Fibroblast of the aortic adventitia (primary cell): ENCODE data around the gene VTI1A. TPM values are rescaled to one million over a fixed set of nuclear protein-coding genes. Genes with fewer than 3 reads are reported as not detected.

Experiments
- DNase-seq: peaks from one replicate; pipeline ENCODE4 v3.0.0-alpha.2; 2010; ENCODE audit warnings: low read depth
- H3K4me3 ChIP-seq: 2 replicates; pipeline ENCODE4 v1.5.1; 2011; ENCODE audit warnings: low read depth, mild to moderate bottlenecking, control low read depth, low read length, moderate library complexity
- total RNA-seq: library from RNA; depleted of rRNA; stranded (reverse); fragments of >200 nt; gene quantifications from 2 replicates; pipeline ENCODE4 v1.2.3, GENCODE V29; 2012; ENCODE audit warnings: low replicate concordance
- TF ChIP-seq, protein P1 (sequence below): IDR thresholded peaks from 2 replicates; pipeline ENCODE4 v1.5.1; 2011; ENCODE audit warnings: mild to moderate bottlenecking, low read length, control low read depth, inconsistent platforms; ENCODE audit not compliant: insufficient read depth

Gene VTI1A
- total RNA-seq, 1 donor: 44.5 TPM

- TF ChIP-seq, protein P1, sequence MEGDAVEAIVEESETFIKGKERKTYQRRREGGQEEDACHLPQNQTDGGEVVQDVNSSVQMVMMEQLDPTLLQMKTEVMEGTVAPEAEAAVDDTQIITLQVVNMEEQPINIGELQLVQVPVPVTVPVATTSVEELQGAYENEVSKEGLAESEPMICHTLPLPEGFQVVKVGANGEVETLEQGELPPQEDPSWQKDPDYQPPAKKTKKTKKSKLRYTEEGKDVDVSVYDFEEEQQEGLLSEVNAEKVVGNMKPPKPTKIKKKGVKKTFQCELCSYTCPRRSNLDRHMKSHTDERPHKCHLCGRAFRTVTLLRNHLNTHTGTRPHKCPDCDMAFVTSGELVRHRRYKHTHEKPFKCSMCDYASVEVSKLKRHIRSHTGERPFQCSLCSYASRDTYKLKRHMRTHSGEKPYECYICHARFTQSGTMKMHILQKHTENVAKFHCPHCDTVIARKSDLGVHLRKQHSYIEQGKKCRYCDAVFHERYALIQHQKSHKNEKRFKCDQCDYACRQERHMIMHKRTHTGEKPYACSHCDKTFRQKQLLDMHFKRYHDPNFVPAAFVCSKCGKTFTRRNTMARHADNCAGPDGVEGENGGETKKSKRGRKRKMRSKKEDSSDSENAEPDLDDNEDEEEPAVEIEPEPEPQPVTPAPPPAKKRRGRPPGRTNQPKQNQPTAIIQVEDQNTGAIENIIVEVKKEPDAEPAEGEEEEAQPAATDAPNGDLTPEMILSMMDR: no peak
- DNase-seq: no peak
- H3K4me3 ChIP-seq: no peak overlapping the region
These were observed 291.9 kb downstream of the VTI1A start for GRCh38 chr10:112738606-112739591.

GRCh38 chr10:112739592-112740353, 292.8 kb downstream of the VTI1A start:
- TF ChIP-seq, protein P1: no peak
- no peak for DNase-seq
- H3K4me3 ChIP-seq: no peak overlapping the region

DNA sequence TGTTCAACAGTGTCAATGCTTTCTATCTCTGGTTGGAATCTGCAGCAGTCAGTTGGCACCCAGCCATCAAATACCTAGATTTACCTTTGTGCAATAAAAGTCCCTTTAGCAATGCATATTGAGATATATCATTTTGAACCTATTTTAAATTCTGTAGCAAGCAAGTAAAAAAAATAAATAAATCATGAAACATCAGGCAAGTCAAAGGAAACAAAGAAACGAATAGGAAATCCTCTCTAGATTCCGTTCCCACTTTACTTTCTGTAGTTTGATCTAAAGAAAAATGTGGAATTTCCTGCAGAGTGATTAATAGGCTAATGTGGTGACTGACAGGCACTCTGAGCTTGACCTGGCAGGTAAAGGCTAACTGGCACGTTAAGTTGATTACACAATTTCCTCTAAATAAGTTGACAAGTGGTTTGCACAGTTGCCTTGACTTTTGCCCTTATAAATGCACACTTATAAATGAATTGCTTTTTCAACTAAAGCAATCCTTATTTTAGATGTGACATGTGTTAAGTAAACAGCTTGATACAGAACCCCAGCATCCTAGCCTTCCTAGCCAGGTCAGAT, 294.9 kb downstream of the VTI1A start:
- no peak overlapping the region for H3K4me3 ChIP-seq
- TF ChIP-seq, protein P1: no peak
- no peak for DNase-seq

GRCh38 chr10:112744181-112745096, 297.4 kb downstream of the VTI1A start:
- DNase-seq: no peak
- TF ChIP-seq, protein P1: no peak
- H3K4me3 ChIP-seq: no peak overlapping the region

DNA sequence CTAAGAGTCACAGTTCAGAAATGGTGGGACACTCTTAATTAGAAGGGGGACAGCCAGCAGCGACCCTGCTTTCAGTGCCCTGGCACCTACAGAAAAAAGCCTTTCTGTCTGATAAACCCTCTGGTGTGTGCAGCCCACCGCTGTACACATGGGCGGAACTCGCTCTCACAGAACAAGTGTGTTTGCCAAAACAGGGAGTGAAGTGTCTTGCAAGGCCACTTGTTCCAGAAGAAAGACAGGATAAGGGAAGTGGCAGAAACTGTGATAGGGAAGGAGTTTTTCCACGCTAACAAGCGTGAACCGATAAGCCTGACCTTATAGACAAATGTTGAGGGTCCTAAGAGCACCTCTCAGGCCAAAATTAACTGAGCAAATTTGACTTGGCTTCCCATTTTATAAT, 299.3 kb downstream of the VTI1A start:
- TF ChIP-seq, protein P1: no peak
- DNase-seq: no peak
- H3K4me3 ChIP-seq: no peak overlapping the region
